ENCODE data around the gene EIF3L. TPM values are rescaled to one million over a fixed set of nuclear protein-coding genes. Genes with fewer than 3 reads are reported as not detected.

The EIF3L gene
- total RNA-seq, 1 donor from 2014 or later: 136 TPM

DNA sequence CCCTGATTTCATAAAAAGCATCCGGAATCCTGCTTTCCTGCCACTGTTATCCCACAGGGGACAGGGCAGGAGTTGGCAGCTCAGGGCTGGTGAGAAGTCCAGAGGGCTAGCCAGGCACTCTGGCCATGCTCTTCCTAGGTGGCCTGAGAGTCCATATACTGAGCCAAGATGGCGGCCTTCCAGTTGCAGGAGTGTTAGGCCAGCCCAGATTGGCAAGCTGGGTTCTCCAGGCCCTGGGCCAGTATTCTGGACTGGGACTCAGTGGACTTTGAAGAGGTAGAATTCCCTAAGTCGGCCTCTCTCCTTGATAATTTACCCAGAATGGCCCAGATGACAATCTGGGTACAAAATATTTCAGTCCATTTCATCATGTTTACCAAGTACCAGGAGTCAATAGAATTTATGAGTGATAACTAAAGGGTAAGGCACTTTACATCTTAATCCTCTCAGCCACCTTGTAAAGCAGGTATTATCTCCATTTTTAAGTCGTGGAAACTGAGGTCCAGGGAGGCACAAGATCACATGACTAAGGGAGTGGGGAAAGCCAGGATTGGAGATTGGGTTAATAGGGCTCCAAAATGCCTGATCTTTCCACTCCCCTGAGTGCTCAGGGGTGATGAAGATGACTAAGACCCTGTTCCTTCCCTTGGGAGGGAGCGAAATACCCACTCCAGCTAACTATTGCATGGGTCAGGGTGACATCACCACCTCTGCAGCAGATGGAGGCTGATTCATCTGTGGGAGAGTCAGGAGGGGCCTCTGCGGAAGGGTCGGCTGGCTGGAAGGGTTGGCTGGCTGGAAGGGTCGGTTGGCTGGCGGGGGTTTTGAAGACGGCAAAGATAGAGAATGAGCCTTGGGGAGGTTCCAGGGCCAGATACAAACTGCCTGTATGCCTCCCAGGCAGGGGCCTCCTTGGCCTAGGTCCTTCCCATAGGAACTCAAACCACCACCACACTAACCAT lies 55.6 kb downstream of the EIF3L start:
- DNase-seq (ENCODE audit: low spot score): peak; percentile 94
- peak; percentile 86 for ATAC-seq

GRCh38 chr22:37905534-37906363 lies 56.5 kb downstream of the EIF3L start, which contains the start of gene MICALL1:
TSS of gene MICALL1 (plus strand) at chr22:37906297. CDS start at chr22:37906423, 126 bp downstream.
- ATAC-seq (peak; percentile 85), DNase-seq (ENCODE audit: low spot score) (peak; percentile 80)

GRCh38 chr22:37906364-37907008 lies 57.3 kb downstream of the EIF3L start:
- no peak for ATAC-seq
- no peak for DNase-seq (ENCODE audit: low spot score)

DNA sequence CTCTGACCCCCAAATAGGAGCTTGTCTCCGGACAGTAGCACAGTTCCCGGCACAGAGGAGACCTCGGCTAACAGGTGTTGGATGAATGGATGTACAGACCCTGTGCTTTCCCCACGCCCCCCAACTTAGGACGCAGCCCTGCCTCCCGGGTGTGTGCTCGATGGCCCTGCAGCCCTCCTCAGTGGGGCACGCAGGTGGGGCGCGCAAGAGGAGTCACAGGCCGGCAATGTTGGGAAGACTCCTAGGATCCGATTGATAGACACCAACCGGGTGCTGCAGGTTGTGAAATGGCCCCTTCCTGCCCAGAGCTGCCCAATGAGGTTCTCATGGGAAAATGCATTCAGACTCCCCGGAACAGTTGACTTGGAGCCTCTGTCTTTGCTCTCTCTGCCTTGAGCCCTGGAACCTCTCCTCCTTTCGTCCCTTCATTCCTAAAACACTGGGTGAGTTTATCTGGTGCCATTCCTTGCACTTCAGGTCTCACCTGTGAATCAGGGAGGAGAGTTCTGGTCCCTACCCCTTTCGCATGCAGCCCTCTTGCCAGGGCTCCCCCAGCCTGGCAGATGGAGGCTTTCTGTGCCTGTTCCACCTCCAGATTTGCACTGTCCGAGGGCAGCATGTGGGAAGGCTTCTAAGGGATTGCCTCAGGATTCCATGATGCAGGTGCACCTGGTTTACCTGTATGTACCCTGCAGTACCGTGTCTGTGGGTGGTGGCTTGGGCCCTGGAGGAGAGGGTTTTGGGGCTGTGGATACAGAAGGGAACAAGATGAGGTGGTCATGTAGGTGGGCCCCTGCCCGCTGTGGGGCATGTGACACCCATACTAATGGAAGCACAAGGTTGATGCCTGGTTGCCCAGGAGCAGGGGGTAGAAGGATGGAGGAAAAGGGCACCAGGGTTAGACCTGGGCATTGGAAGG lies 58.1 kb downstream of the EIF3L start:
- ATAC-seq: no peak
- no peak for DNase-seq (ENCODE audit: low spot score)

- DNase-seq (ENCODE audit: low spot score): no peak
- ATAC-seq: no peak
Measured at GRCh38 chr22:37909766-37910165, 60.5 kb downstream of the EIF3L start.

DNA sequence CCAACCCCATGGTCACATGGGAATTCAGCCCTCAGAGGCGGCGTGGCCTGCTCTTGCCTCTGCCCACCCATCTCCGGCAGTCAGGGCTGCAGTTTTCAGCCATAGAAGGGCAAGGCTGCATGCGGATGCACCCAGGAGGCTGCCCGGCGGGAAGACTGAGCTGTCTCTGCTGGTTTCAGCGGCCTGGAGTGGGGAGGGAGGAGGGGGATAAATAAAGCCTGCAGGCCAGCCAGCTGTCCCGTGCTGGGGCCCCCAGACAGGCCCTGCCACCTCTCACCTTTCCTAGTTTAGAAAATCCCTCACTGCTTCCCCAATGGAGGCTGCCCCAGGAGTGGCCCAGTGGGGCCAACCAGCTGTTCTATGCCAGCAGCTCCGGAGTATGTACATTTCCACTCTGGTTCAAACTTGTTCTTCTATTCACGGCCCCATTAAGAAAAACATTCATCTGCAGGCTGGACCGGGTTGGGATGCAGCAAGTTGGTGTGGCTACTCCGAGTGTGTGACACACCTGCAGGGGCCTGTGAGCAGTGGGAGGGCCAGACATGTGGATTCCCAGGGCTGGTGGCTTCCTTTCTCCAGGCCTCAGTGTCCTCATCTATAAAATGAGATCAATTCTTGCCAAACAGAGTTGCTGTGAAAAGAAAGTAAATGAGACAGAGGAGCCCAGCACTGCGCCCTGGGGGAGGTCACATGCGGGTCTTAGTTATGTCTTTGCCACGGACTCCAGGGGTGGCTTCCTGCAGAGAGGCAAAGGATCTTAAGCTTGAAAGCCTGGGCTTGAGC lies 61.9 kb downstream of the EIF3L start:
- no peak for ATAC-seq

GRCh38 chr22:37911697-37912096 lies 62.5 kb downstream of the EIF3L start:
- DNase-seq (ENCODE audit: low spot score): no peak
- no peak for ATAC-seq

More for the DNA sequence above, 61.9 kb downstream of the EIF3L start:
- DNase-seq (ENCODE audit: low spot score): no peak

DNA sequence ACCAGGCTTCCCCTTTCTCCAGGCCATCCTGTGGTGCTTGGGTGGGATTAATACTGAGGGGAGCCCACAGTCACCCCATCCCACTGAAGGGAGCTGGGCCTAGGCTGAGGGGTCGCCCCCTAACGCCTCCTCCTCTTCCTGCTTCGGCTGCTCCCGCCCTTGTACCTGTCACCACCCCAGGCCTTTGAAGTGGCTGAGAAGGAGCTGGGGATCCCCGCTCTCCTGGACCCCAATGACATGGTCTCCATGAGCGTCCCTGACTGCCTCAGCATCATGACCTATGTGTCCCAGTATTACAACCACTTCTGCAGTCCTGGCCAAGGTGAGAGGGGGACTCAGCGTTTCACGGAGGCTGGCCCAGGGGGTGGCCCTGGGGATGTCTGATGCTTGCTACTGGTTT lies 63.0 kb downstream of the EIF3L start:
- ATAC-seq: no peak
- DNase-seq (ENCODE audit: low spot score): no peak

DNA sequence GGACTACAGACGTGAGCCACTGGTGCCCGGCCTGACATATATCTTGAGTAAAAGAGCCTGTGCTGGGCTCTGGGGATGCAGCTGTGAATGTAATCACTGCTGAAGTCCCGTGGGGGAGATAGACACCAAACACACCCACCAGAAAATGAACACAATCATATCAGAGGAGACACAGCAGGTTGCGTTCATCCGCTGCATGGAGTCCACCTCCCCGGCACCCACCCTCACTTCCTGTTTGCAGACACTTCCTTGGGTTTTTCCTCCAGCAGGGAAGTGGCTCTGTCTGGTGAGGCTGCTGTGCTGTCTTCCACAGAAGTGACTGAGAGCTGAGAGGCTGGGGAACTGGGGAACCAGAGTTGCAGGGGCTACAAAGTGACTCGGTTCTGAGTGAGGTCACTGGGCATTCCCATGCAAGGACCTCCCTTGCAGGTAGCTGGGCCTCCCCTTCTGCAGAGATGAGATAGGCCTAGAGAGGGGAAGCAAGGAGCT lies 64.1 kb downstream of the EIF3L start:
- peak; percentile 58 for ATAC-seq
- no peak for DNase-seq (ENCODE audit: low spot score)

DNA sequence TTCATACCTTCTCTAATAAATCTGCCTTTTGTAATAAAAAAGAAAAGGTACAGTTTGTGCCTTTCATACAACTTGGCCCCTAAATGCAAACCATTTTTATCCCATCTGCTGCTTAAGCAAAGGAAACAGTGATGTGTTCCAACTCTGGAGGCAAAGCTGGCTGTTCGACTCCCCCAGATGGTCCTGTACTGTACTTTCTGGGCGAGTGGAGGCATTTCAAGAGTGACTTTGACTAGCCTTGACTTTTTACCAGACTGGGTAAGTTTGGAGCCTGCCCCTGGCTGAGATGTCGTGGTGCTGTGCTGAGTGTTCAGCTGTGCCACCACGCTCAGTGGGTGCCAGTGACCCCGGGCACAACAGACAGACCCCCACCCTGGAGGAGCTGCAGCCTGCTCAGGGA lies 67.1 kb downstream of the EIF3L start:
- ATAC-seq: no peak
- DNase-seq (ENCODE audit: low spot score): no peak

- ATAC-seq (no peak), DNase-seq (ENCODE audit: low spot score) (no peak)
Measured at GRCh38 chr22:37917874-37918548, 68.8 kb downstream of the EIF3L start.

DNA sequence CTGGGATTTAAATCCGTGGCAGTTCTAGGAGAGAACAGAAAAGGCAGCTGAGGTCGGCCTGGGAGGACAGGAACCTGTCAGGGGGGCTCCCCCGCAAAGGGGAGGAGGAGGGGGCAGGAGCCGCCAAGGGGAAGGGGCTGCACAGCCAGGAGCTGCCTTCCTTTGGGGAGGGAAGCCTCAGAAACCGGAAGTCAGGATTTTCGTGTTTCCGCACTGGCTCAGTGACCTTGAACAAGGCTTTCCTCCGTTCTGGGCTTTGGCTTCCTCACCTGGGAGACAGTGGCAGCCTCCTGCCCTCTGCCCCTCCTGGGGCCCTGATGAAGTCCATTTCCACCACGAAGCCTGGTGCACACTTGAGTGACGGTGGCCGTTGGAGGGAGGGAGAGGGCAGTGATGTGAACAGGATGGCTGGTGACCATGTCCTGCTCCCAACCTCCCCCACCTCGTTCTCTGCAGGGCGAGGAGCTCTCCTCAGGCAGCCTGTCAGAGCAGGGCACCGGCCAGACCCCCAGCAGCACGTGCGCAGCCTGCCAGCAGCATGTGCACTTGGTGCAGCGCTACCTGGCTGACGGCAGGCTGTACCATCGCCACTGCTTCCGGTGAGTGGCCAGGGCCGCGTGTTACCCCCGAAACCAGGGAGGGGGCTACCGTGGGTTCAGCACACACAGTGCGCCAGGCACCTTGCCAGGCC lies 69.5 kb downstream of the EIF3L start:
- DNase-seq (ENCODE audit: low spot score) (no peak), ATAC-seq (no peak)

DNA sequence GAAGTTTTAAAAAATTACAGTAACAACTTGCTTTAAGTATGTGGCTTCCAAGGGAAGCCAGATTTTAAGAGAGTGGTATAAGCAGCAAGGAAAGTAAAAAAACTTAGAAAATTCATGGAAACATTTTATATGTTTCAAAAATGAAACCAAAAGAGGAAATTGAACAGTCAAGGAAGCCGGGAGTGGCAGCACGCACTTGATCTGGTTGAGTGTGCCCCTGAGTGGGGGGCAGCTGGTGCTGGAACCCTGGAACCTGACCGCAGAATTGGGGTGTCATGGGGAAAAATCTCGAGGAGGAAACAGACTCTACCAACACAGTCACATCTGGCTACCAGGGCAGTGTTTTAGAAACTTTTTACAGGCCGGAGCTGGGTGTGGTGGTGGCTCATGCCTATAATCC lies 70.9 kb downstream of the EIF3L start:
- DNase-seq (ENCODE audit: low spot score) (no peak), ATAC-seq (no peak)

DNA sequence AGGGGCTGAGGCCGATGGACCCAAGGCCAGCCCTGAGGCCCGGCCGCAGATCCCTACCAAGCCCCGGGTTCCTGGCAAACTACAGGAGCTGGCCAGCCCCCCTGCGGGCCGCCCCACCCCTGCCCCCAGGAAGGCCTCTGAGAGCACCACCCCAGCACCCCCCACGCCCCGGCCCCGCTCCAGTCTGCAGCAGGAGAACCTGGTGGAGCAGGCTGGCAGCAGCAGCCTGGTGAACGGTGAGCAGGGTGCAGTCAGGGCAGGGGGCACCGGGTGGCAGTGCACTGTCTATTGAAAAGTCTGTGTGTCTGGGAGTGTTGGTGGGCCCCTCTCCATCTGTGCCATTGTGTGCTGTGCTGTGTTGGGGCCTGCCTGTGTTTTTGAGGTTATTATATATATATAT lies 73.0 kb downstream of the EIF3L start:
- DNase-seq (ENCODE audit: low spot score) (no peak), ATAC-seq (no peak)

DNA sequence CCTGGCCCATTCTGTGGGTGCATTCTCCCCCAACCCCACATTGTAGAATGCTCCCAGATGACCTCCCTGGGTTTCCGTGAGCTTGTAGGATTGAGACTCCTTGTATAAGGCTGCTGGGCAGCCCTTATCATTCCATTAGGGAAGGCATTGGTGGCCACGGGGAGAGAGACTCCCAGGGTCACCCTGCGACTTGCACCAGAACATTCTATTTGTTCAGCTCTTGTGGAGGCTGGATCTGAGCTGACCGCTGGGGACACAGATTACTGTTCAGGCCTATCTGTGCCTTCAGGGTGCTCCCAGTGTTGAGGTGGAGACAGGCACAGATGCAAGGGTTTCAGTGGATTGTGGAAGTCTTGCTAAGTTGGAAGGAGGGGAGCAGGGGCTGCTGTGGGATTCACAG lies 74.7 kb downstream of the EIF3L start:
- no peak for ATAC-seq
- no peak for DNase-seq (ENCODE audit: low spot score)

GRCh38 chr22:37924386-37925065 lies 75.3 kb downstream of the EIF3L start:
- DNase-seq (ENCODE audit: low spot score) (no peak), ATAC-seq (no peak)

DNA sequence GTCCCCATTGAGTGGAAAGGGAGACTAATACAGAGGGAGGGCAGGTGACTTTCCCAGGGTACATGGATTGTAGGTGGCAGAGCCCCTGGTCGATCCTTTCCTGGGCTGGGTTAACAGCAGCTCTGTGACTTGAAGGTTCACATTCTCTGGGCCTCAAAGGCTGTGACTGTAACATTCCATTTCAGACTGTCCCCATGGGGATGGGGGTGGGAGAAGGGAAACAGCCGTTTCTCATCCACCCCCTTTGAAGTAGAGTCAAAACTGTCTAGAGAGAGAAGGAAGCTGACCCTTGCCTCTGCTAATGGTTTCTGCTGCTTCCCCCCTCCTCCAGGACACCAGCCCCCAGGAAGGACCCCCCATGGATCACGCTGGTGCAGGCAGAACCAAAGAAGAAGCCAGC lies 76.1 kb downstream of the EIF3L start:
- DNase-seq (ENCODE audit: low spot score) (no peak), ATAC-seq (no peak)

All from left lobe of liver (tissue), 2 donors.